CD1c-positive myeloid dendritic cell (primary cell): Measurements from ENCODE around the gene ANKRD55.
A peak's percentile ranks its signal among the peaks of the same experiment; 100 is the strongest.
"Not testable (repeated sequence)": the region's sequence is repeated elsewhere in the genome, so short reads cannot be mapped to it uniquely, and the experiment has no call there.

Source experiments
- DNase-seq: peaks from one replicate; pipeline ENCODE4 v3.0.0-alpha.2; 2016; ENCODE audit errors: extremely low spot score

The ANKRD55 gene

DNA sequence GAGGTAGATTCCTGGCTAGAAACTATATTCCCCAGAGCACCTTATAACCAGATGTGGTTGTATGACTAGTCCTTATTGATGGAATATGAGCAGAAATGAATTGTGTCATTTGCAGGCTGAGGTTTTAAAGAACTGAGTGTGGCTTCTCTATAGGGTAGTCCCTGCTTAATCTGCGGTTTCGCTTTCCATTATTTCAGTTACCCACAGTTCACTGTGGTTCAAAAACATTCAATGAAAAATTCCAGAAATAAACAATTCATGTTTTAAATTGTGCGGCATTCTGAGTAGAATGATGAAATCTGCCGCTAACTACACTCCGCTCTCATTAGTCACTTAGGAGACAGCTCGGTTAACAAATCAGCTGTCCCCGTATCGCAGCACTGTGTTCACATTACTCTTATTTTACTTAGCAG lies 65.1 kb downstream of the ANKRD55 start:
- DNase-seq: peak; percentile 44

GRCh38 chr5:56167519-56167918 lies 65.6 kb downstream of the ANKRD55 start:
- peak; percentile 30 for DNase-seq

DNA sequence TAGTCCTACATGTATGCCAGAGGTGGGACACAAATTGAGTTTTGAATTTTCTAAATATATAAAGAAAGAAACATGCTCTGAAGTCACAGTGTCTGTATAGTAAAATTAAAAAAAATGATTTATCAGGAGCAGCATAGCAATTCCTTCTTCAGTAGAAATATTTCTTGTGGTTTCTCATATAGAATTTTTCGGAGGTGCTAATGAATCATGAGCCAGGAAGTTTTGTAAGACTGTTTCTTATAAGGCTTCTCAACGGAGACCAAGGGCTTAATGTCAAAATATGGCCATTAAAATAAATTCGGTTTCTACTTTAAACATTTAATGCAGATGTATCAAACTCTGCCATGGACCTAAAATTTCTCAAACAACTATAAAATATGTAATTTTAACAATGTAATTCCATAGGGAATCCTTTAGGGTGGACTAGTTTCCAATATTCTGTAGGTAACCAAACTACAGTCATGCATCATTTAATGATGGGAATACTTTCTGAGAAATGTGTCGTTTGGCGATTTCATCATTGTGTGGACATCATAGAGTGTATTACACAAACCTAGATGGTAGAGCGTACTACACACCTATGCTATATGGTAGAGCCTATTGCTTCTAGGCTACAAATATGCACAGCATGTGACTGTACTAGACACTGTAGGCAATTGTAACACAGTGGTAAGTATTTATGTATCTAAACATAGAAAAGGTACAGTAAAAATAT lies 66.3 kb downstream of the ANKRD55 start:
- DNase-seq: peak; percentile 24

DNA sequence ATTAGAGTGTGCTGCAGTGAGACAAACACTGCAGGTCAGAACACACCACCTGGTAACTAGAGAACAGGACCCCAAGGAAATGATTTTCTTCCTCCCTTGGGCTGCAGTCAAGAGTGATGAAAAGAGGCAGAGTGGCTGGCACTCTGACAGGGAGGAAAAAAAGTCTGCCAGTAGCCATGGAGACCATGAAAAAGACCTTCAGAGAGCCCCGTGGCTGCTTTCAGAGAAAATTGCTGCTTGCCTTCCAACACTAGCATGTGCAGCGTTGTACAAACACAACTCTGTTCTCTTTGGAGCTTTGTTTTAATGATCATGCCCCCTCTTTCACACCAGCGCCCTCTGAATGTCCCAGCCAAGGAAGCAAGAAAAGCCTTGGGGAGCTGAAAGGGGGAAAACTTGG lies 68.8 kb downstream of the ANKRD55 start:
- DNase-seq: no peak

DNA sequence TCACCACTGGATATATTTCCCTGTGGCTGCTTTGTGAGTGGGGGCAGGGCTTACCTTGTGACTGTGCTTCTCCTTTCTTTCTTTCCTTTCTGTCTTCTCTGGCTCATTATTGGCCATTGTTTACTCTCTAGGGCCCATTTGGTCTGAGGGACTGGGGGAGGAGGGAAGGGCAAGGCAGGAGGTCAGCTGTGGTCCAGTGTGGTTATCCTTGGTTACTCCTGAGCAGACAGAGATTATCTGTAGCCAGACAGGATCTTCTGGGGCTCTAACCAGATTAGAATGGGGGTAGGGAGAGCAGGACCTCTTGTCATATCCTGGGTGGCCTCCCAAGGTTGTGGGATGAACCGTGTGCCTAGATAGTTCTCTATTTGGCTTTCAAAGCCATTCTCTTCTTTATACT lies 71.2 kb downstream of the ANKRD55 start:
- no peak for DNase-seq

GRCh38 chr5:56161439-56161823 lies 71.7 kb downstream of the ANKRD55 start:
- DNase-seq: peak; percentile 54

- DNase-seq: no peak
Observed at GRCh38 chr5:56160723-56161438, 72.2 kb downstream of the ANKRD55 start.

GRCh38 chr5:56159521-56159947 lies 73.6 kb downstream of the ANKRD55 start:
- DNase-seq: peak; percentile 94

- no peak for DNase-seq
Observed at GRCh38 chr5:56158331-56158960, 74.7 kb downstream of the ANKRD55 start.

GRCh38 chr5:56157191-56157621 lies 75.9 kb downstream of the ANKRD55 start:
- DNase-seq: not testable (repeated sequence)

- DNase-seq: peak; percentile 81
Observed at GRCh38 chr5:56156585-56157190, 76.4 kb downstream of the ANKRD55 start.

DNA sequence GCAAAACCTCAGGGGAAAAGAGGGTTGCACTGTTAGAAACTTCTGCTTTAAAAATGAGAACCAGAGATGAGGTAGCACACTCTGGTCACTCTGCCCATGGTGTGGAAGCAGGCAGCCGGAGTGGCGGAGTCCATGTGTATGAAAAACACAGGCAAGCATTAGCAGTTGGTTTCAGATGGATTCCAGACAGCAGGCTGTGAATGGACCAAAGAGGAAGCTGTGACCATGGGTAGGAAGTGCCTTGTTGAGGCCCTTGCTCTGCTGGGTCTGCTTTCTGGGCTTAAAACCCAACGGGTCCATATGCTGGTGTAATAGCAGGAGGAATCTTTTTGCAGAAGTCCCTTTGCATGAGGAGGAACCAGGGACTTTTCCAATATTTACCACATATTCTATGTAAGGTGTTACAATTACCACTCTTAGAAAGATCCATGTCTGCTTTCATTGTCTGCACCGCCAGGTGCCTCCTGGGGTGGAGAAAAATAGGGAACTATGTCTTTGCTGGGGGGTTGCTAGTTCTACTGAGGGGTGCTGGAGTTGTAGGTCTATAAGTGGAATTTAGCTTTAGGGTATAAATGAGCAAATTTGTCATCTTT lies 77.0 kb downstream of the ANKRD55 start:
- peak; percentile 92 for DNase-seq

GRCh38 chr5:56154732-56155484 lies 78.2 kb downstream of the ANKRD55 start:
- DNase-seq: peak; percentile 62

GRCh38 chr5:56152437-56152836 lies 80.7 kb downstream of the ANKRD55 start:
- no peak for DNase-seq

- DNase-seq: not testable (repeated sequence)
Observed at GRCh38 chr5:56150756-56151155, 82.4 kb downstream of the ANKRD55 start.

DNA sequence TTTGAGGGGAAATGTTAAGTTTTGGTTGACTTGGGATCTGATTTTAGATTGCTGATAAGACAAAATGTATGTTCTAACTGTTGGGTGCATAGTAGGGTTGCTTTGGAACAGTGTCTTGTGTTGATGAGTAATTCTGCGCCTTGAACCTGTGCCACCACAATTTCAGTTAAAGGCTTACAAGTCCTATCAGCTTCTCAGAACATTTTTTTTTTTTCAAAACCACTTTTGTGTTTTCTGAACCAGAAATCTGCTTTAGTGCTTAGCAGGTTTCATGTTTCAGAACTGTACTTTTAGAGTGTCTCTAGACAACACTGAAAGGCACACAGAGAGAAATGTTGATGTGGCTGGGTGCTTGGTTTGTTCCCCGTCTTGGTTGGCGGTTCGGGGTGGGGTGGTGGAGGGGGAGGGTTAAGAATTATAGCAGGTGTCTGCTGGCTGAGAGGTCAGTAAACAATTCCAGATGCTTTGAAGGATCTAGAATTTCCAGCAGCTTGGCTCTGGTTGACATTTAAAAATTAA lies 84.6 kb downstream of the ANKRD55 start:
- no peak for DNase-seq

DNA sequence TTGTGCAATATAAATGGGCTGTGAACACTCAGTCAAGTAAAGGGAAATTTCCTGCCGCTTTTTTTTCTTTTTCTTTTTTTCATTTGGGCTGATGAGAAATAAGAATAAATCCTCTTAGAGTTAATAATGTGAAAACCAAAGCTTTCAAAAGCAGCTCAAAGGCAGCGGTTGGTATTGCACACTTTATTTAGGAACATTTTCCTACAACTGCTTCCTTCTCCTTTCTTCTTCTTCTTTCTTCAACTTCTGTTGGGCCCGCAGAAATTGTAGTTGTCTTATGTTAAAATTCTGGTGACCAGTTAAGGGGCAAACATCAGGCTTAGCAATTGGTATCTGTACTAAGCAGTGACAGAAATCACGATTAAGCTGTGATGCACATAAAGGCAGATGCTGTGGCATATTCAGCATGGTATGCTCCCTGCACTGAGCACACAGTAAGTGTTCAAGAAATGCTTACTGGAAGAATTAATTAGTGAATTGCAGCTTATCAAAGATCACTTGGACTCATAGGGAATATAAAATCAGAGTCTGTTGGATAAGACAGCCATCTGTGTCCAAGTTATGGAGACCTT lies 85.4 kb downstream of the ANKRD55 start:
- DNase-seq: peak; percentile 56

GRCh38 chr5:56147106-56147505 lies 86.0 kb downstream of the ANKRD55 start:
- DNase-seq: no peak

DNA sequence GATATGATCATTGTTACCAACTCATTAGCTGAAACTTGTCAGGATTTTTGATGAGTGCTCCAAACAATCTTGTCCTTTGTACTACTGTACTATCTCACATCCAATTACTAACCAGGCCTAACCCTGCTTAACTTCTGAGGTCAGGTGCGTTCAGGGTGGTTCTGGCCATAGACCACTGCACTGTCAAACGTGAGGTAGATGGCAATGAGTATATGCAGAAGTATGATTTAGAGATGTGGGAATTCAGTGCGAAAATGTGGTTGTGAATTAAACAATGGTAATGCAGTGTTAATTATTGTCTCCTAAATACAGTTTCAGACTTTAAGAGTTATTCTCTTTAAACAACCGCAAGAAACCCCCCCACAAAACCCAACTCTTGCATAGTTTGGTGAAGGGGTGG lies 86.5 kb downstream of the ANKRD55 start:
- DNase-seq: no peak

DNA sequence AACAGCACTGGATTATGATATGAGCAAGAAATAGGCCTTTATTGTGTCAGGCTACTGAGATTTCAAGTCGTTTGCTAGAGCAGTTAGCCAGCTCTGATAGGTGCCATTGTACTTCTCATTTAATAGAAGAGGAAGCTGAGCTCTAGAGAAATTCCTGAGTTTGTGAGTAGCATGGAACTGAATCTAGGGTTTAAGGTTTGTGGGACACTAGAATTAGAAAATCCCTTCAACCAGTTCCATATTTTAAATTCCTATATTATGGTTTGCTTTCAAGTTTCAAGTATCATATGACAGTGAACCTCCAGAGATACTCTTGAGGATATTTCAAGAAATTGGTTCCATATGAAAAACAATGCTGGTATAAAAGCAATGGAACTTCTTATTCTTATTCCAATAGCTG lies 87.6 kb downstream of the ANKRD55 start:
- DNase-seq: peak; percentile 67

- no peak for DNase-seq
Observed at GRCh38 chr5:56145106-56145505, 88.0 kb downstream of the ANKRD55 start.
